ENCODE data around the gene NADK.

The NADK gene

GRCh38 chr1:1786836-1787605, 8.8 kb upstream of the NADK start:
- no peak for DNase-seq

GRCh38 chr1:1785666-1786065, 7.4 kb upstream of the NADK start:
- DNase-seq = no peak

- no peak for DNase-seq
Observed at GRCh38 chr1:1784933-1785332, 6.7 kb upstream of the NADK start.

- DNase-seq = no peak
Observed at GRCh38 chr1:1783320-1783719, 5.0 kb upstream of the NADK start.

DNA sequence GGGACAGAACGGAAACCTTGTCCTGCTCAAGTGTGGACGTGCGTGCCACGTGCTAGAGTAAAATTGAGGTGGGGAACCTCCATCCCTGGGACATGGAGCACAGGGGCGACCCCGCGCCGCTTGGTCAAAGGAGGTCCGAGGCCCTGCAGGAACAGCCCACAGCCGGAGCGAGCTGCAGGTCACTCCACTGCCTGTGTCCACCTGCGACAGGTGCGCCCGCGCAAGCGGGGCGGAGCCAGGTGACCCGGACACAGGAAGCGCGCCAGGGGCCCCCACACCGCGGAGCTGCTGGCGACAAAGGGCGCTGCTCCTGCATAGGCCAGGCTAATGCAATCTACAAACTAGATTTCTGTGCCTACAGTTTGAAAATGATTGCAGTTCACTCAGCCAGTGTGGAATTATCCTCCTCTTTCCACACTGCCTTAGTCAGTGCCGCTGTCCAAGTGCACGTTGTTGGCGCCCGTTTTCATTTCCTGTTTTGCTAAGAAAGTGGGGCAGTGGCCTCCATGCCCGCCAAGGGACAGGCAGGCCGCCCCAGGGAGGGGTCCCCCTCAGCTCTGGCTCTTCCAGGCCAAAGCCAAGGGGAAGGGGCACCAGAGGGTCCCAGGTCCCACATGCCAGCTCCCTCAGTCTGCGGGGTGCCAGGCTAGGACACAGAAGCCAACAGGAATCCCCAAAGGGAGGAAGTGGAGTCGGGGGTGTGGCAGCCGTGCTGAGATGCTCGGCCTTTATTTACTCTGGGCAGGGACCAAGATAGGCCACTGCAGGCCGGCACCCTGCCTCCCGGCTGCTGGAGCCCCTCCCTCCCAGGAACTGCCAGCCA, 4.3 kb upstream of the NADK start:
- no peak for DNase-seq

DNA sequence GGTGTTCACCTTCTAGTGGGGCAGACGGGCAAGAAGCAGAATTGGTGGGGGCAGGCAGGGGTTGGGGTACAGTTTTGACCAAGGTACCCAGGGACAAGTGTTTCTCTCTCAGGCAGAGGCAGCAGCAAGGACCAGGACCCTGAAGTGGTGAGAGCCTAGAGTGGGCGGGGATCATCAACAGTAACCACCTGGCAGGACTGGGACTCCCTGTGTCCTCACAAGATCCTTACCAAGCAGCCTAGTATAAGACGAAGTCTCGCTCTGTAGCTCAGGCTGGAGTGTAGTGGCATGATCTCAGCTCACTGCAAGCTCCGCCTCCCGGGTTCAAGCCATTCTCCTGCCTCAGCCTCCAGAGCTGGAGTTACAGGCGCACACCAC, 3.2 kb upstream of the NADK start:
- no peak for DNase-seq

GRCh38 chr1:1780598-1781525, 2.6 kb upstream of the NADK start:
- no peak for DNase-seq

- peak; percentile 37 for DNase-seq
Observed at GRCh38 chr1:1779691-1780597, 1.7 kb upstream of the NADK start.

- DNase-seq = no peak
Observed at GRCh38 chr1:1779320-1779675, 1.0 kb upstream of the NADK start.

DNA sequence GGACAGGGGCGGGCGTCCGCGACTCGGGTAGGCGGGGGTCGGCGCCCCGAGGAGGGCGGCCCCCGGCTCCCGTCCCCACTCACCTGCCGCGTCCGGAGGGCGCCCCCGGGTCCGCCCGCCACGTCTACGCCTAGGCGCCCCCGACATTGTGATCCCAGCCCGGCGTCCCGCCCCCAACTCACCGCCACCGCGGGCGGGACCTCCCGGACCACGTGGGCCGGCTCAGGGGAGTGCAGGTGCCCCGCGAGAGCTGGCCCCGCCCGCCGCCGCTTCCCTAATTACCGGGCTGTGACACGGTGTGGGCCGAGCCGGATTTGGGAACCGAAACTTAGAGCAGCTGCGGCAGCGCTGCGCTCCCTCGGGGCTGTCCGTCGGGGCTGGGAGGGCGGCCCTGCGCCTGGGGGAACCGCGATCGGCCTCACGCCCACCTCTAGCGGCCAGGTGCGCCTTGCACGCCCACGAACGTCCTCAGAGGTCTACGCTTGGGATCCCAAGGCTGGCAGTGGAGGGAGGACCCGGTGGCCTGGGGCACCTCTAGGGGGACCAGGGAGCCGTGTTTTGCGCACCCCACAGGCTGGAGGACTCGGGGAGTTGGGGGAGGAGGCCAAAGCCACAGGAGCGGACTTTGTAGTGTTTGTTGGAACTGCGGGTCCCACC, 521 bp upstream of the NADK start:
- DNase-seq = peak; percentile 78

DNA sequence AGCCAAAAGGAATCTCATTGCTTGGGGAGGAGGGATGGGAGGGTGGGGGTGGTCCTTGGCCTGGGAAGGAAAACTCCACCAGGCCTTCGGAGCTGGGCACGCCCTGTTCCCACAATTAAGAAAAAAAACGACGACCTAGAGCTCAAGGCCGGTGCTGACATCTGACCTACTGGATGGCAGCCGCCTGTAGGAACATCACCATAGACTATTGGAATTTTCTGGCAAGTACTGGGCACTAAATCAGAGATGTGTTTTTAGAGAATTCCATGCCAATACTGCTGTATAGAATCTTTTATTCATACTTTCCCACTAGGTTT, 729 bp downstream of the NADK start:
- DNase-seq = no peak

DNA sequence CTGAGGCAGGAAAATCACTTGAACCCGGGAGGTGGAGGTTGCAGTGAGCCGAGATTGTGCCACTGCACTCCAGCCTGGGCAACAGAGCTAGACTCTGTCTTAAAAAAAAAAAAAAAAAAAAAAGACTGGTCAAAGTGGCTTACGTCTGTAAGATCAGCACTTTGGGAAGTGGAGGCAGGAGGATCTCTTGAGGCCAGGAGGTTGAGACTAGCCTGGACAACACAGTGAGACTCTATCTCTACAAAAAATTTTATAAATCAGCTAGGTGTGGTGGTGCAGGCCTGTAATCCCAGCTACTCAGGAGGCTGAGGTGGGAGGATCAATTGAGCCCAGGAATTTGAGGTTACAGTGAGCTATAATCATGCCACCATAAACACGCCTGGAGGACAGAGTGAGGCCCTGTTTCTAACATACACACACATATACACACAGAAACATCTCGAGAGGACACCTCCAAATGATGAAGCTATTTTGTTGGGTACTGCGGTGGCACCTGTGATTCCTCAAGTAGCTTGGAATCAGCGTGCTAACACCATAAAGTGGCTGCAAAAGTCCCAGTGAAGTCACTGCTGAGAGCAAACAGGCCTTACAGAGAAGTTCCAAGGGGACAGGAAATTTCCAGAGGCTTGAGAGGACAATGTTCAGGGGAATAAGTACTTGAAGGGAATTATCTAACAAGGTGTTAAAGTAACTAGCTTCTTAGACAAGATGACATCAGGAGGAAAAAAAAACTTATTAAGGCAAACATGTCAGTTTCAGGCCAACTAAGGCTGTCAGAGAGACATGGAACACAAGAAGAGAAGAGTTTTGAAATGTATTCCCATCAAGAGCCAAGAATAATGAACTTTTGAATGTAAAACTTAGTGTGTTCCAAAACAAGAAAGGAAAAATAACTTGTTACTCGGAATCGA, 1.3 kb downstream of the NADK start:
- no peak for DNase-seq

DNA sequence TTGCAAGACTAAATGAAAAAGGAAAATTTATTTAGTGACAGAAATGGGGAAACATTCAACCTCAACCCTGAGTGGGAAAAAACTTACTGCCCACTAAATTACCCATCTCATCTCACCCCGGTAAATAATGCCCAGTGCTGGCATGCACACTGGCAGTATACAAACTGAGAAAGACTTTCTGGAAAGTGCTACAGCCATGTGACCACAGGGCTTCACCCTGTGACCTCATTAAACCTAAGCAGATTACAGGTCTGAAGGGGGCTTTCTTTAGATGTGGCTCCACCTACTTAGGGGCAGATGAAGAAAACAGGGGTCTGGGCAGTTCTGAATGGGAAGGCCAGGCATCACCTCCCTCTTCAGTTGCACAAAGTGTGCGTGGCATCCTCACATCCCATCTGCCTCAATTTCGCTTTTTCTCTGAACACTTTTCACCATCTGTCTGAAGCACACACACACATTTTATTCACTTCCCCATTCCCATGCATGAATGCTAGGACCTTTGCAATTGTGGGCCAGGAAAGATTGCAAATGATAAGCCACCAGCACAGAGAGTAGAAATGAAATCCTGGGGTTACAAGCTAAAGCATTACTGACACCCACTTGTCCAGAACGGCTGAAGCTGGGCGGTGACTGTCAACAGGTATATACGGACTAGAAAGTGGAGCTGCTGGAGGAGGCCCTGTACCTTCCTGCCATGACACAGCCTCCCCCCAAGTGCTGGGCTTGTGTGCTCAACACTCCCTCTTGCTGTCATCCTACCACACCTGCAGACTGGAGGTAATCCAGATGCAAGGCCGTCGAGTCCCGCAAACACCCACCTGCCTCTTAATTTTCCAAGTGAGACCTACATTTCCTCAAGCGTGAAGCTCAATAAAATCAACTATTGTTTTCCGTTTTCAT, 2.7 kb downstream of the NADK start:
- DNase-seq = no peak

DNA sequence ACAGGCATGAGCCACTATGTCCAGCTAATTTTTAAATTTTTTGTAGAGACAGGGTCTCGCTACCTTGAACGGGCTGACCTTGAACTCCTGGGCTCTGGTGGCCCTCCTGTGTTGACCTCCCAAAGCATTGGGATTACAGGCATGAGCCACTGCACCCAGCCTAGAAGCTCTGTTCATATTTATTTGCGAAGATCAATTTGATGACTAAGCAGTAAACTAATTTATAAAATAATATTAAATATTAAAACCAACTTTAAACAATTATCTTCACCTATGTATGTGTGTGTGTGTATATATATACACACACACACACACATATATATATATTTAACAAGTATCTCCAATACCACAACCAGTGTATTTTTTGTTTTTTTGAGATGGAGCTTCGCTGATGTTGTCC, 4.4 kb downstream of the NADK start:
- DNase-seq = no peak

DNA sequence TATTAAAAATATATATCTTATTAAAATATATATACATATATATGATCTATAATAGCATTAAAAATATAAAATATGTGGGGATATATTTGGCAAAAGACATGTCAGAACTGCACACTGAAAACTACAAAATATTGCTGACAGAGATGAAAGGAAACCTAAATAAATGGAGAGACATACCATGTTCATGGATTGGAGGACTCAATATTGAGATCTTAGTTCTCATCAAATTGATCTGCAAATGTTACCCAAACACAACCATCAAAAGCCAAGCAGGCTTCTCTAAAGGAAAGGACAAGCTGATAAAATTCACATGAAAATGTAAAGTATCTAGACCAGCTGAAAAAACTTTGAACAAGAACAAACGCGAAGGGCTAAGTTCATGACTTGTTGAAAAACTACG, 7.2 kb downstream of the NADK start:
- DNase-seq = no peak

GRCh38 chr1:1770102-1770501, 8.2 kb downstream of the NADK start:
- no peak for DNase-seq

DNA sequence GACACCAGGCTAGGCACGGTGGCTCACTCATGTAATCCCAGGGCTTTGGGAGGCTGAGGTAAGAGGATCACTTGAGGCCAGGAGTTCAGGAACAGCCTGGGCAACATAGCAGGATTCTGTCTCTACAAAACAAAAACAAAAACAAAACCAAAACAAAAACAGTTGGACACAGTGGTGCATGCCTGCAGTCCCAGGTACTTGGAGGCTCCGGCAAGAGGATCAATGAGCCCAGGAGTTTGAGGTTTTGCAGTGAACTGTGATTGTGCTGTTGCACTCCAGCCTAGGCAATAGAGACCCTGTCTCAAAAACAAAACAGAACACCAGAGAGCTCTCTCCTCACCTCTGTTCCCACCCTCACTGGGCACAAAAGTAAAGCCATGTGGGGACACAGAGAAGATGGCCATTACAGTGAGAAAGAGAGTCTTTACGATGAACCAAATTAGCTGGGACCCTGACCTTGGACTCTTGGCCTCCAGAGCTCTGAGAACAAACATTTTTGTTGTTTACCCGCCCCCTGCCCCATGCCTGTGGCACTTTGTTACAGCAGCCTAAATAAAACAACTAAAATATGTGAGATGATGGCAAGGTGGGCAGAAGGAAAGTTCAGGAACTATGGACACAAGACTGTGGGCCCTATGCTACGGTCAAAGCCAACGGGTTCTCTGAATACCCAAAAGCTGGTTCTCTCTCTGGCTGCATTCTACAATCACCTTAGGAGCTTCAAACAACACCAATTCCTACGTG, 9.8 kb downstream of the NADK start:
- no peak for DNase-seq

GRCh38 chr1:1764876-1765470, 13.3 kb downstream of the NADK start:
- DNase-seq = no peak

Data from activated CD4-positive, alpha-beta T cell treated with anti-CD3 and anti-CD28 coated beads for 1 hour (primary cell).